Measurements from ENCODE around the gene ZNF511.

Gene ZNF511

DNA sequence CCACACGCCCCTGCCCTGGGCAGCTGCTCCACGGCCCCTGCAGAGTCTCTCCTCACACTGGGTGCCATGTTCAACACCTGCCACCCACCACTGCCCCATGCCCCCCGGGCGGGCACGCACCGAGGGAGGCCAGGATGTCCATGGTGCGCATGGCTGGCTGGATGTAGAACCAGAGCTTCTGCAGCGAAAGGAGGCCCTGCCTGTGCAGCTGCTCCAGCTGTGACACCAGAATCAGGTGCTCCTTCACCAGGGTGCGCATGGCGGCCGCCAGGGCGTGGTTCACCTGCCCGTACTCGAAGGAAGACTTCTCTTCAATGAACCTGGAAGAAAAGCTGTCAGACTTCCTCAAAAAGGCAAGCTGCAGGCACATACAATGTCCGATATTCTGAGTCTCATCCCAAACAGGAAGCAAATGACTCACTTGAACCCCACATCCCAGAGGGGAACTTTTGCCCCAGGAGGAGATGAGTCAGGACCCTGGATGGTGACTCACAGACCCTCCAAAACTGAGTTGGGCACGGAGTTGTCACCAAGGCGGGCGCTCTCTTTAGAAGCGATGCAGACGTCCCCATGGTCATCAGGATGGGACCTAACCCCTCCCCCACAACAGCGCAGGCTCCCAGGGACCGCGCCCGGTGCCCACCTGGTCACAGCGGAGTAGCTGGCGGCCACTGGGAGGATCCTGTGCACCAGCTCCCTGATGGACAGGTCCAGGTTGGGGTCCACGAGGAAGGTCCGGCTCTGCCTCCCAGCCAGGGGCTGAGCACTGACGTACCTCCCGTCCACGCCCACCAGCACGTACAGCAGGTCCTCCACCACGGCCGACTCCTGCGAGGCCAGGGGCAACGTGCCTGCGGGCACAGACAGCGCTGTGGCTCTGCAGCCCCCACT is 15.6 kb upstream of the ZNF511 start:
- peak; percentile 69 for DNase-seq (ENCODE audit: low spot score)

DNA sequence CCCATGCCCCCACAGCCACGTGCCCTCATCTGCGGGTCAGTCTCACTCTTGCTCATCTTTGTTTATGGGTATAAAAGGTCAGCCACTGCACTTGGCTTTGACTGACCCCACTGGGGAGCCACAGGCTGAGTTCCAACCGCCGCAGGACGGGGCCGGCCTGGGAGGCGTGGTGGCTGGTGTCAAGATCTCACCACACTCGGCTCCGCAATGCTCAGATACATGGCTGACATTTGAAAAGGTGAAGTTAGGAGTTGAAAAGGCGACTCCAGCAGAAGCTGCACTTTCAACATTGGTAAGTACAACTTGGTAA is 14.9 kb upstream of the ZNF511 start:
- DNase-seq (ENCODE audit: low spot score), result no peak

DNA sequence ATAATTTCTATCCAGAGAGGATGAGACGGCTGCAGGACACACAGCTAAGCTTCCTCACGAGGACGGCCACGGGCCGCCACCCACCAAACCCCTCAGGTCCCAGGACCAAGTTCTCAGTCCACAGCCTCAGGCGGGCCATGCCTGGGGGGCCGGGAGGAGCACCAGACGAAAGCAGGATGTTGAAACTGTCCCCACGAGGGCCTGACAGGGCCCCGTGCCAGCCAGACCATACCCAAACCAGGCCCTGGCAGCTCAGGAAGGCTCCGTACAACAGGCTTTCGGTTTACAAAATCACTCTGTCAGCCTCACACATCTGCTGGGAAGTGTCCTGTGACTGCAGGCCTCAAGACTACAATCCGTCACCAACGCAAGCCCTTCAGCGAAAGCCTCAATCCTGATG is 14.5 kb upstream of the ZNF511 start:
- DNase-seq (ENCODE audit: low spot score), result no peak

DNA sequence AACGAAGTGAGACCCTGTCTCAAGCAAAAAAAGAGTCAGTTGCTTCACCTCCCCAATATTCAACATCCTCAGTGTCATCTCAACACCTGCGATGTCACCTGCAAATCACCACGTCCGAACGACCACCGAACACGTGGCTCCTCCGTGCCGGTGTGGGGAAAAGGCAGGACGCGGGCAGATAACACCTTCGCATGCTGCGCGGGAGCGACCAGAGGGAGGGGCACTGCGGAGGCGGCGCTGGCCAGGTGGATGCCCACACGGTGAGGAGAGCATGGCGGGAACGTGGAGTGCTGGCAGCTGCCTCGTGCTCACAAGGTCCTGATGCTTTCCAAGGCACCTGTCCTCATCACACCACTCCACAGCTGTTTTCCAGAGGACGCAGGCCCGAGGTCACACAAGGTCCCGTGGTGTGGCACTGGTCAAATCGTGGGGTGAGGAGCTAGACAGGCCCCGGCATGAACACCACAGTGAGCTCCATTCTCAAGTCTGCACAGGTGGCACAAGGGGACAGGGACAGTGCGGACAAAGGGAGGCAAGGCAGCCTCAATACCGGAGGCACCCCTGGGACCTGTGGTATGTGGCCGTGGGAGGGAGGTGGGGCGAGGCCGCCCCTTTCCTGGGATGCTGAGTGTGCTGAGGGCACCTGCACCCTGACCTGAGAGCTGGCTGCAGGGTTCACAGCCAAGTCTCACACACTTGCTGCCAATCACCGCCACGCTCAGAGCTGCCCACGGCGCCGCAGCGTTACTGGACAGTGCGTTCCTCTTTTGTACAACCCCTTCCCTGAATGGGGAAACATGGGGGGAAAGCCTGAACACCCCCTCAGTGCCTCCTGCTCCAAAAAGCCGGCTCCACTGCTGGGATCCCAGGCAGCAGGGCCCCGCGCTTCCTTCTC is 13.0 kb upstream of the ZNF511 start:
- no peak for DNase-seq (ENCODE audit: low spot score)

DNA sequence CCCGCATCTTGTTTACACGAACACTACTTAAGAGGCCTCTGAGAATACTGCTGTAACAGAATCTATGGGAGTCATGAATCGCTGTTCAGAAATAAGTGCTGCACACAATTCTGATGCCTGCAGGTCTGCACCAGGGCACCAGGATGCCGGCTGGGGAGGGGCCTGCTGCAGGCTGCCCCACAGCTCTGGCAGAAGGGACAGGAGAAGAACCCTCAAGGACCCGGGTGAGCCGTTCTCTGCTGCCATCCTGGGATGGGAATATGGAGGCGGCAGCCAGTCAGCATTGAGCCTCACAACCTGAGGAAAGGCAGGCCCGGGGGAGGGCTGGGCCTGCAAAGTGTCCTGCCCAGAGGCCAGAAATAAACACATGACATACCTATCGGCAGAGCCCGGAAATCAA is 11.2 kb upstream of the ZNF511 start:
- no peak for DNase-seq (ENCODE audit: low spot score)

DNA sequence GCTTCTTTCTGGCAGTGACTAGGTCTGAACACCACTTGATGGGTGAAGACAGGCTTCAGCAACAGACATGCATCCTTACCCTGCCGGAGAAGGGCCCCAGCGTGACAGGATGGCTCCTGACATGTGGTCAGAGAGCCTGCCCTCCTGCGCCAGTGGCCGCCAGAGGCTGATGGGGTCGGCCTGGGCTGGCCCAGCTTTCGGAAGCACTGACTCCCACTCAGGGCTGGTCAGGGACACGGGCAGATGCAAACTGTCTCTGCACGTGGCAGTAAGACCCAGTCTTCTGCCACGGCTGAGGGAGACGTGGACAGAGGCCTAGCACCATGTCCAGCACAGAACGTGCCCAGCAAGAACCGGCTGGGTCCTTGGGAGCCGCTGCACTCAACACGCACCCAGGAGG is 10.2 kb upstream of the ZNF511 start:
- DNase-seq (ENCODE audit: low spot score), result no peak

DNA sequence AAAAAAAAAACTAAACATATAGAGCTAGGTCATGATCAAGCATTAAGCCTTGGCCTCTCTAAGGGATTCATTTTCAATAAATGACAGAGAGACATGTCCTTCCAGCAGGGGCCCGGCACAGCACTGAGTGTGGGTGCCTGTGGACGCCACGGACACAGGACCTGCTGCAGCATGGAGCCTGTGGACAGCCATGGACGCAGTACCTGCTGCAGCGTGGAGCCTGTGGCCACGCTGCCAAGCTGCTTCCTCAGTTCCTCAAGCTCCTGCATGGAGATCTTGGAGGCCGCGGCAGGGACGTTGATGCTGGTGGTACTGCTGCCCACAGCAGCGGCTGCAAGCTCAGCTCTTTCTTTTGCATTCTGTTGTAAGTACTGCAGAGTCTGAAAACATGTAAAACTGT is 9.5 kb upstream of the ZNF511 start:
- no peak for DNase-seq (ENCODE audit: low spot score)

DNA sequence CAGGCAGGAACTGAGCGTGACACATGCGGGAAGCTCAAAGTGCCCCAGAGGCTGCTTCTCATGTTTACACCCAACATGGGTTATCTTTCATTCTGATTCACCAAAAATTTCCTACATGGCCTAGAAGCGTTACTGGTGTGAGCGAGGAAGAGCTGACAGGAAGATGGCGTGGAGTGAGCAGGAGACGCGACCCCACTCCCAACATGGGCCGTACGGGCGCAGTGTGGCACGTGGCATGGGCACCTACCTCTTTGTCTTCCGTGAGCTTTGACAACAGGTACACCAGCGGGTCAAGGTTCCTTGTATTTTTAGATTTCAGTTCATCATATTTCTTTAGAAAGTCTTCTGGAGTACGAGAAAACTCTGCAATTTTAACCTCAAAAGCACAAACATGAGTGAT is 9.0 kb upstream of the ZNF511 start:
- no peak for DNase-seq (ENCODE audit: low spot score)

DNA sequence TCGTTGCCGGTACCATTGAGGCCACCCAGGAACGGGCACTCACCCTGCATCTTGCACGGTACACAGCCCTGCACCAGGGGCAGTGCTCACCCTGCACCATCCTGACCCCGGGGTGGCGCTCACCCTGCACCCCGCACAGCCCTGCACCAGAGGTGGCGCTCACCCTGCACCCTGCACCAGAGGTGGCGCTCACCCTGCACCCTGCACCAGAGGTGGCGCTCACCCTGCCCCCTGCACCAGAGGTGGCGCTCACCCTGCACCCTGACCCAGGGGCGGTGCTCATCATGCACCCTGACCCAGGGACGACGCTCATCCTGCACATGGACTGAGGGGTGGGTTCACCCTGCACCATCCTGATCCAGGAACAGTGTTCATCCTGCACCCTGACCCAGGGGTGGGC is 6.5 kb upstream of the ZNF511 start:
- no peak for DNase-seq (ENCODE audit: low spot score)

DNA sequence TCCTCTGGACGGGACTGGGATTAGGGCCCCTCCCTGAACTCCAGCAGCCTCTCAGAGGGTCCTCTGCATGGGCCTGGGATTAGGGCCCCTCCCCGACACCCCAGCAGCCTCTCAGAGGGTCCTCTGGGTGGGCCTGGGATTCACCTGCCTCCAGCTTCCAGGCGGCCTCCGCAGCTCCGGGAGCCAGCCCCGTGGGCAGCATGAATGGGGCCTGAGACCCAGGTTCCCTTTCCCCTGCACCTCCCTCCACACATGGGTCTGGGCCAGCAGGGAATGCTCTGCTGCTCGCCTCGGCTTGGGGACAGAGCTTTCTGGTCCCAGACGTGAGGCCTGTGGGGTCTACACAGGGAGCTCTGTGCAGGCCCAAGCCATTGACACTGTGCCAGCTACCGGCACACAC is 5.5 kb upstream of the ZNF511 start:
- DNase-seq (ENCODE audit: low spot score), result no peak

DNA sequence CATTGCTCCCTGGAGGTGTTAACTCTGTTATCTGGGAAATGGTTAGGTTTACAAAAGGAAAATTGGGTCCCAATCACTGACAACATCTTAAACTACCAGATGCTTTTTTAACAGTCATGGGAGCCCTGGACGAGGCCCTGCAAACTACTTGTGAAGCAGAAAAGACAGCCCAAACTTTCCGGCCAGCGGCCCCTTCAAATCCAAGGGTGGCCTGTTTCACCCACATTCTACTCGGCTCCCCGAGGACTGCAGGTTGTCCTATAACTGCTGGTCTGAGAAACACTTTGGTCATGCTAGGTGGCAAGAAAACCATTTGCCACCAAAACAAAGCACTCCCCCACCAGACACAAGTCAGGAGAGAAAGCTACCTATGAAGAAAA is 2.6 kb upstream of the ZNF511 start:
- no peak for DNase-seq (ENCODE audit: low spot score)

DNA sequence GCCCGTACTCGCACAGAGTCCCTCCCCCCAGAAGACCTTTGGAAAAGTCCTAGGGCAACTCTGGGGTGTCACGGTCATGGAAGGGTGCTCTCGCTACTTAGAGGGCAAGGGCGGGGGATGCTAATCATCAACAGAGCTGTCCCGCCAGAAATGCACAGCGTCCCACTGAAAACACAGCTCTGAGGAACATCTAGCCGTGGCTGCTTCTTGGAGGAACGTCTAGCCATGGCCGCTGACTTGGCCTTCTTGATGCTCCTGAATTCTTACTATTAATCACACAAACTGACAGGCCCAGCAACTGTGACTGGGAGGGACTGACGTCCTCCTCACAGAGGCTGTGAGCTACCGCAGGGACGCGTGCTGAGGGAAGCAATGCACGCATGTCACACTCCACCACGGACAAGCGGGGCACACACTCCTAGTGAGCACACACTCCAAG is 1.8 kb upstream of the ZNF511 start:
- no peak for DNase-seq (ENCODE audit: low spot score)

DNA sequence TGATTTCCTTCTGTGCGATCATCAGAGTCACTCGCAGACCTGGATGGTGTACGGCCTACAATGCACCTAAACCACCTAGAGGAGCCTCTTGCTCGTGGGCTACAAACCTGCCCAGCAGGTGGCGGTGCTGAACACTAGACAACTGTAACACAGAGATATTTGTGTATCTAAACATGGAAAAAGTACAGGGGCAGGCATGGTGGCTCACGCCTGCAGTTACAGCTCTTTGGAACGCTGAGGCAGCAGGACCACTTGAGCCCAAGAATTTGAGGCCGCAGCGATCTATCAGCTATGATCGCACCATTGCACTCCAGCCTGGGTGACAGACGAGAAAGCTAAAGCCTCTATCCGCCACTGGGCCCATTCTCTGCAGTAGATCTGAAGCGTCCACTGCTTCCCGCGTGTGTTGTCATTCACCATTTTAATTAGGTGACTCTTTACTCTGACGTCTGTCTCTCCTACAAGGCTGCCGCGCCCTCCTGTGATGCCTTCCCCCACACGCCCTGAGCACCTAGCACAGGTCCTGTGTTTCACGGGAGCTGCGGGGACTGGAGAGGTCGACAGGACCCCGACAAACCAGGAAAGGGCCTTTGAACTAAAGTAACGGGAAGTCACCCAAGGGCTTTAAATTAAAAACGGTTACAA is 816 bp upstream of the ZNF511 start:
- peak; percentile 60 for DNase-seq (ENCODE audit: low spot score)

DNA sequence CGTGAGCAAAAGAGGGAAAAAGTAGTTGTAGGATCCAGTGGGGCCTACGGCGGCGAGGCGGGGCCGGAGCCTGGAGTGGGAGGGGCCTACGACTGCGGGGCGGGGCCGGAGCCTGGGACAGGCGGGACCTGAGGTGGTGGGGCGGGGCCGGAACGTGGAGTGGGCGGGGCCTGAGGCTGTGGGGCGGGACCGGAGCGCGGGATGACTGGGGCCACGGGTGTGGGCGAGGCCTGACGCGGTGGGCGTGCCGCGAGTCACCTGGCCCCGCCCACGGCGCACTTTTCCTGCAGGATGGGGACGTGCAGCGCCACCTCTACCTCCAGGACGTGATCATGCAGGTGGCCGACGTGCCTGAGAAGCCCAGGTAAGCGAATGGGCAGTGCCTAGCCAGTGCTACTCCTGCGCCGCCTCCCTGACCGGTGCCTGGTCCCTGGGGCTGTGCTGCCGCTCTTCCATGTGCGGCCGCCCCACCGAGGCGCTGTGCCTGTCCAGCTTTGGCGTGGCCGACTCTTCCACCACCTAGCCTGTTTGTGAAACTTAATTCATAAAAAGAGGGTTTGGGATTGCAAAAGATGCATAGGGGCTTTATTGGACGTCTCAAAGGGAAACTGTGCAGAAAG is 496 bp downstream of the ZNF511 start:
- DNase-seq (ENCODE audit: low spot score), result peak; percentile 80

DNA sequence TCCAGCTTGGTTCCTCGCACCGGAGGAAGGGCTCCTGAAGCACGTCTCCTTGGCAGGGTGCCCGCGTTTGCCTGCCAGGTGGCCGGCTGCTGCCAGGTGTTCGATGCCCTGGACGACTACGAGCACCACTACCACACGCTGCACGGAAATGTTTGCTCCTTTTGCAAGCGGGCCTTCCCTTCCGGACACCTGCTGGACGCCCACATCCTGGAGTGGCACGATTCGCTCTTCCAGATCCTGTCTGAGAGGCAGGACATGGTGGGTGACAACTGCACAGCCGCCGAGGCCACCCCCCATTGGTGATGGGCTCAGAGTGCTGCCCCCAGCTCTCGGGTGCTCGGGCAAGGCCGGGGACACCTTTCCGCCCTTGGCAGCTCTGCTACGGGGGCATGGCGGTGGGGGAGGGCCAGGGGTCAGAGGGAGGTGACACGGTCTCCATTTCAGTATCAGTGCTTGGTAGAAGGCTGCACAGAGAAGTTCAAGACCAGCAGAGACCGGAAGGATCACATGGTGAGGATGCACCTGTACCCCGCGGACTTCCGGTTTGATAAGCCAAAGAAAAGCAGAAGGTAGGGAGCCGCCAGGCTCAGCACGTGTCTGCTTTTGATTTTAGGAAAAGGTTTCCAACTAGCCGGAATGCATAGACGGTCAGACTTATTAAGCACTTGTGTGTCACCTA is 1.1 kb downstream of the ZNF511 start:
- no peak for DNase-seq (ENCODE audit: low spot score)

DNA sequence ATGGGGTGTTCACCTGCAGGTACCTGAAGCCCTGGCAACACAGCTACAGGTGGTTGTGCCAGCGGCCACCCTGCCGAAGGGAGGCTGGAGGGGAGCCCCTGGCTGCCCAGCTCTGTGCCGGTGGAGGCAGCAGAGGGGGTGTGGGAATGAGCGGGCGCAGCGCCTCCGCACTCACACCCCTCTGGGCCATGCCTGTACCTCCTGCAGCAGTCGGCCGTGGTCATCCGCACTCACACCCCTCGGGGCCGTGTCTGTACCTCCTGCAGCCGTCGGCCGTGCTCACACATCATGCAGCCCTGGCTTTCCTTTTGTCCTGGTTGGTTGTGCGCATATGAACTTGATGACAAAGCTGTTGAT is 1.7 kb downstream of the ZNF511 start:
- DNase-seq (ENCODE audit: low spot score), result no peak

DNA sequence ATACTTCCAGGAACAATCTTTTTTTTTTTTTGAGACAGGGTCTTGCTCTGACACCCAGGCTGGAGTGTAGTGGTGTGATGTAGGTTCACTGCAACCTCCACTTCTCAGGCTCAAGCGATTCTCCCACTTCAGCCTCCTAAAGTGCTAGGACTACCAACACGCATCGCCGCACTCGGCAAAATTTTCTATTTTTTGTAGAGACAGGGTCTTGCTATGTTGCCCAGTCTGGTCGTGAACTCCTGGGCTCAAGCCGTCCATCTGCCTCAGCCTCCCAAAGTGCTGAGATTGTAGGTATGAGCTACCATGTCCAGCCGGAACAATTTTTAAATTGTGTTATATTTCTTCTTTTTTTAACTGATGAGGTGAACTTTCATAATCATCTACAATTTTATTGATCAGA is 2.1 kb downstream of the ZNF511 start:
- no peak for DNase-seq (ENCODE audit: low spot score)

DNA sequence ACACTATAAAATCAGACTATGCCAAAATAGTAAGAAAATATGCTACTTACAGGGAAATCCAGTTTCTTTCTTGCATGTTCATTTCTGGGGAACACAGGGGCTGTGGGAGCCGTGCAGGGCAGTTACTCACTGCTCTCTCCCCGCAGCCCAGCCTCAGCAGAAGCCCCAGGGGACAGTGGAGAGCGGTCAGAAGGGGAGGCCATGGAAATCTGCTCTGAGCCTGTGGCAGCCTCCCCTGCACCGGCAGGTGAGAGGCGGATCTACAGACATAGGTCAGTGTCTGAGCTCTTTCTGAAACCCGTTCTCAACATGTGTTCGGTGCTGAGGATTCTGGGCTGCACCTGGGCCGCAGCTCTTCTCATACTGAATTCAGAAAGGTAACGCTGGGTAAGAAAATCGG is 2.9 kb downstream of the ZNF511 start:
- DNase-seq (ENCODE audit: low spot score), result no peak

DNA sequence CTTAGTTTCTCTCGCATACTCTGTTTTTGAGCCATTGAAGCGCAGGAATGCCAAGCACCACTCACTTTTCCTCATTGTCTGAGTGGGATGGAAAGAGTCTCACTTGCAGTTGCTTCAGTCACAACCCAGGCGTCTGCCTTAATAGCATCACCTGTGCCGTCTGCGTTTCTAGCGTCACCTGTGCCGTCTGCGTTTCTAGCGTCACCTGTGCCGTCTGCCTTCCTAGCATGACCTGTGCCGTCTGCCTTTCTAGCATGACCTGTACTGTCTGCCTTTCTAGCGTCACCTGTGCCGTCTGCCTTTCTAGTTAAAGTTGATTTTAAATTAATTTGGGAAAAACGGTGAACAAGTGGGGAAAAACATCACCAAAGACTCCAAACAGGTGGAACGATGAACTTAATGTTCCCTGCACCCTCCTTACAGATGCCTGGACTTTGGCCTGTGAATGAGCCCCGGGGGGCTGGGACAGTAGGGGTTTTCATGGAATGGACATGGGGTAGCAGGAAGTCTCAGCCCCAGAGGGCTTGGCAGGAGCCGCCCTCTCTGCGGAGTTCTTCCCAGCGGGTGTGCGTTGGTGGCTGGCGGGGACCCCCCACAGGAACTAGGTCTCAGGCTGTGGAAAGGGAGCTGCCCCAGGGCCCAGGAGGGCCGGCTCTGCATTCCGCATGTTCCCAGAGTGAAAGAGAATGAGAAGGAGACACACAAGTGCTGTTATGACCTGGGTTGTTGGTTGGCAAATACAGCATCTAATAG is 3.5 kb downstream of the ZNF511 start:
- DNase-seq (ENCODE audit: low spot score), result no peak

DNA sequence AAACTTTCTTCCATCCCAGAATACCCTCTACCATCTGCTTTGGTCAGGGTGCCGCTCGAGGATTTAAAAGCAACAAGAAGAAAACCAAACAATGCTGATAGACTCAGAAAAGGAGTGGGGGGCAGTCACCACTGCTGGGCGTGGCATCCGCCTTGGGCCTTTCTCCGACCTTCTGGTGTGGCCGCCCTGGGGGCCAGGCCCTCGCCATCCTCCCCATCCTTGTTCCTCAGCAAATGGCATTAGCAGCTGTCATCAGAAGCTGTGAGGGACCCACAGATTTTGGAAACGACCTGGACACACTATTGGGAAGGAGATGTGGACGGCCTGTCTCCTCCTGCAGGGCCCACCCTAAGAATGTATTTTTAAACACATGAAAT is 4.0 kb downstream of the ZNF511 start:
- DNase-seq (ENCODE audit: low spot score), result no peak

DNA sequence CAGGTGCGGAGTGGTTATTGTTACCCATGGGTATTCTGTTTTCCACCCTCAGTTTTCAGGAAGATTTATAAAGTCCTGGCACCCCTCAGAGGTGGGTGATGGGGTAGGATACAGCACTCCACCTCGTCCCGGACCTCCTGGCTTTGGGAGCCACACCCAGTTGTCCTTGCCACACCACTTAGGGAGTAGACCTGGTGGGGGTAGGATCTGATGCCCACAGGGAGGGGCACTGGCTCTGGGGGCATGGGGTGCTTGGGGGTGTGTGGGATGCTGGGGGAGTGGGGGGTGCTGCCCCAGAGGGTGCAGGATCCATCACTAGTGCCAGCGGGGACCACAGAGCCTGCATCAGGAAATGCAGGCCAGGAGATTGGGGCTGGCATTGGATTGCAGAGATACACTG is 4.5 kb downstream of the ZNF511 start:
- DNase-seq (ENCODE audit: low spot score), result no peak

Data from kidney capillary endothelial cell (primary cell).